Activated CD4-positive, CD25-positive, alpha-beta regulatory T cell treated with anti-CD3 and anti-CD28 coated beads, Interleukin-2, amount 50 U/mL, for 16 hours (primary cell): ENCODE data around the gene SLC44A1.

Source experiments
- DNase-seq: peaks from one replicate; pipeline ENCODE4 v3.0.0-alpha.2; 2020; ENCODE audit warnings: low read depth, low spot score

SLC44A1 gene

GRCh38 chr9:105431424-105432246, 187.2 kb downstream of the SLC44A1 start:
- no peak for DNase-seq

DNA sequence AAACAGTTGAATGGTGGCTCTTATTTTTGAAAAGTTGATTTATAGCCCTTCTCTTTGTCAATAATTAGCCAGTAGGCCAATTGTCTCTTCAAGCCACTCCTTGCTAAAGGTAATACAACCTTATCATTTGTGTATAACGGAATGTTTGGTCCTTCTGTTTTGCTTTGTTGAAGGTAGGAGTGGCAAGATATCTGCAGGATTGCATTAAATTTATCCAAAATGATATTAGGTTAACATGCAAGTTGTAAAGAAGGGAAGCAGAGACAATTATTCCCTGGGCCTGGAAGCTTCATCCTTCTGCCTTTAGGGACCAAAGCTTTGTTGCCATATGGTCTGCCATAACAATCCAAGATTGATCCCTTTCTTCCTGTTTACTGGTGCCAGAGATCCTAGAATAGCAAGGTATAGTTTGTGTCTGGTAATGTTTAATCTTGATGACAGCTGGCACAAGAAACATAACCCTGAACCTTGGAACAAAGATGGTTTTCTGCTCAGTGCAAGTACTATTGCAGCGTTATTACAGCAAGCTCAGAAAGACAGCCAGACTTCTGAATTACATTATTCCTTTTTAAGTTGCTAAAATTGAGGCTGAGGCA, 187.9 kb downstream of the SLC44A1 start:
- no peak for DNase-seq

GRCh38 chr9:105435453-105435852, 191.0 kb downstream of the SLC44A1 start:
- no peak for DNase-seq

- DNase-seq: no peak
Measured at GRCh38 chr9:105436783-105437182, 192.3 kb downstream of the SLC44A1 start.

DNA sequence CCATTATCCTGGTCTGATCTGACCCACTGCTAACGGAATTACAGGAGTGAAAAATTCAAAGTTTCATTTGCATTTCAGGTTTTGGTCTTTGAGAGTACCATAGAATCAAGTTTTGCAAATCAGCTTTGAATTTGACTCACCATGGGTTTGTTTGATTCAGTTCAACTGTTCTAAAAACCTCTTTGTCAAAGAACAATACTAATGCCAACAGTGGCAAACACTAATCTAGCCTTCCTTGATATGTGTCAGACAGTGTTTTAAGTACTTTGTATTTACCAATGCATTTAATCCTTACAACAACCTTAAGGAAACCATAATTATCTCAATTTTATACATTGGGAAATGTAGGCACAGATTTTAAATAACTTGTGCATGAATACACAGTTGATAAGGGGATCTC, 193.3 kb downstream of the SLC44A1 start:
- no peak for DNase-seq

DNA sequence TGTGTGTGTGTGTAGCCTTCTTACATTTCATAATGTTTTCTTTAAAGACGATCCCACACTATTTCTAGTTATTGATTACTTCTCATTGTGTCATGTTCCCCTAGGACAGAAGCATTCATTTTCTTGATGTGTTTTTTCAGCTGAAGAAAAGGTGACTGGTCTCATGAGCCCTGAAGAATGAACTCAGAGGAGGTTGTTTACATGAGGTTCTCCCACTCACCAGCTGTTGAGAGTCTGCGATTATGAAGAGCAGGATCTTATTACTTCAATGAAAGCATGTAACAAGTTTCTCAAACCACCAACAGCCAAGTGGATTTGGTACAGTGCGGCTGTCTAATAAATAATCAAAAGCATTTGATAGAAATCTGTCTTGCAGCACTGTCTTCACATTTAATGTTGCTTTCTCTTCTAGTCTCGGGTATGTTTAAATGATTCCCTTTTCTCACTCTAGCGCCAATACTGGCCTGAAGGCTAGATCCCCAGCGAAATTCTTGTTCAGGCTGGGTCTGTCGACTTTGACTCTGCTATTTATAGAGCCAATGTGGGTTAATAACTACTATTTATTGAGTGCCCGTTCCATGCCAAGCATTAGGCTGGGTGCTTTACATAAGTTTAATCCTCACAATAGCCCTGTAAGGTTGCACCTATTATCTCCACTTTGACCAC, 193.8 kb downstream of the SLC44A1 start:
- no peak for DNase-seq

DNA sequence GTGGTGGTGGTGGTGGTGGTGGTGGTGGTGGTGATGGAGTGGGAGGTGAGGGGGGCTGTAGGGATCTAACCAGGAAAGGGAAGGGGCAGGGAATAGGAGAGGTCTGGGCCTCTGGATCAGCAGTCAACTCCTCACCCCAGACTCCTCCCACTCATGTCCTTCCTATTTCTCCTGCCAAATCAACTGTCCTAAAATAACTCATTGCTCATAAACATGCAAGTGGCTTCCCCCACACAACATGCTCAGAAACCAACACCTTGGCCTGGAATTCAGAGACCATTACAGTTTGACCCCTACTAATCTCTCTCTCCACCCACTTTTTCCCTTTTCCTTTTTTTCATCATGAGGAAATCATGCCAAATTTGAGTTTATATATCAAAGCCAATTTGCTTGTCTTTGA, 195.0 kb downstream of the SLC44A1 start:
- no peak for DNase-seq

GRCh38 chr9:105441616-105442160, 197.2 kb downstream of the SLC44A1 start:
- DNase-seq: no peak

DNA sequence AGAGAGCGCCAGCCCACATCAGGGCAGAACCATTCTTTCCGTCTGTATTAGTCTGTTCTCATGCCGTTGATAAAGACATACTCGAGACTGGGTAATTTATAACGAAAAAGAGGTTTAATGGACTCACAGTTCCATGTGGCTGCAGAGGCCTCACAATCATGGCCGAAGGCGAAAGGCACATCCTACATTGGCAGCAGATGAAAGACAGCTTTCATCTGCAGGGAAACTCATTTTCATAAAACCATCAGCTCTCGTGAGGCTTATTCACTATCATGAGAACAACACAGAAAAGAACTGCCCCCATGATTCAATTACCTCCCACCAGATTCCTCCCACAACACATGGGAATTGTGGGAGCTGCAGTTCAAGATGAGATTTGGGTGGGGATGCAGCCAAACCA, 198.7 kb downstream of the SLC44A1 start:
- no peak for DNase-seq

DNA sequence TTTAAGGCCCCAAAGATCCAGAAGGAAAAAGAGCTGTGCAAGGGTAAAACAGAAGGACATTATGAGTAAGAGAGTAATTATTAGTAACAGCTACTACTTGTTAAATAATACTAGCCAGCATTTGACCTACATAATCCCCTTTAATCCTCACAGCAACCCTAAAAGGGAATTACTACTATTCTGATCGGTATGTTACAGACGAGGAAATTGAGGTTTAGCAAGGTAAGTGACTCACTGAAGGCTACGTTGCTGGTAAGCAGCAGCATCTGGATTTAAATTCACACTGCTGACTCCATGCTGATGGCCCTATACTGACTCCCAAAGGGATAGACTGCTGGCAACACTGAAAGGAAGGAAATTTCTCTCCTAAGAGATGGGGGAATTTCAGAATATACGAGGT, 199.7 kb downstream of the SLC44A1 start:
- no peak for DNase-seq

GRCh38 chr9:105445203-105445881, 200.9 kb downstream of the SLC44A1 start:
- no peak for DNase-seq

DNA sequence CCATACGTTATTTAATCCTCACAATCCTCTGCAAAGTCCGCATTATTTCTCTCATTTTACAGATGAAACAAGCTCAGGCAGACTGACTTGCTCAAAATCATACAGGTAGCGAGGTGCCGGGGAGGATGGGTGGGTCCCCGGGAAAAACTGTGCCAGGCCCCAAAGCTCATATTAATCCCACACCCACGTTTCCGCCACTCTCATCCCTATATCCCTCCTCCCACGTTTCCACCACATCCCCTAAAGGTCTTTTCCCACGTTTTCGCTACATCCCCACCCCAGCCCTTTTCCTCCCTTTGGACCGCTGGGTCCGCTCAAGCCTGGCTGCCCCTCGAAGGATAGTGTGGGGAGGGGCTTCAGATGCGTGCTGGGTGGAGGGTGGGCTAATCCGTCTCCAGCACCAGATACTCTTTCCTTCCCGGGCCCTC, 202.9 kb downstream of the SLC44A1 start:
- DNase-seq: no peak

- peak; percentile 50 for DNase-seq
Measured at GRCh38 chr9:105447814-105448812, 203.7 kb downstream of the SLC44A1 start, which contains the start of gene FSD1L. Gene FSD1L, plus strand, starts transcription at chr9:105448034. Its CDS starts 187 bp downstream, at chr9:105448221.

DNA sequence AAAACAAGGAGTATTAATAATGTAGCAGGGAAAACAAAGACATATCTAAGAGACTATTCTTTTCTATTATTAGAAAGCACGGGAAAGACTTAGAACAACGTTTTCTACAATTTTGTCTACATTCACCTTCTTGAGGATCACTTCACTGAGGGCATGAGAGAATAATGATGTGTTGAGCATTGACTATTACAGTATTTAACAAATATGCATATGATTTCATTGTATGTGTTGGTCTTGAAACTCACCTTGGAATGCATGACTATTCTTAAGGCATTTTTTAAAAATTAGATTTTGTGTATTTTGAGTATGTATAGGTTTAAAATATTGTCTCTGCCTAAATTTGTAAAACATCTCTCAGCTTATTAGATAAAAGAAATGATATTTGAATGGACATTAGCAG, 204.6 kb downstream of the SLC44A1 start:
- no peak for DNase-seq

DNA sequence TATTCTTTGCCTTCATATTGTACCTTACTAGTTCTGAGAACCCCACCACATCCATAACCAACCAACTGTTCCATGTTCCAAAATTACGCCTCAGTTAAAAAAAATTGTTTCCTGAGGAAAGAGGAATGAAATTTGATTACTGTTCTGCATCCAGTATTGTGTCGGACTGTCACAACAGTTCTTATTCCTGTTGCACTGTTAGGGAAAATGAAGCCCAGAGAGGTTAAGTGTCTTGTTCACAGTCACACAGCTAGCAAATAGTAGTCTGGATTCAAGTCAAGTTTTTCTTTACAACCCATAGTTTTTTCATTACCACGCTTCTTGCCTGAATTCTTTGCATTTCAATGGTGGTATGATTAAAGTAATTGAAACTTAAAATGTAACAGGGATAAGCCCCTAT, 207.7 kb downstream of the SLC44A1 start:
- no peak for DNase-seq

DNA sequence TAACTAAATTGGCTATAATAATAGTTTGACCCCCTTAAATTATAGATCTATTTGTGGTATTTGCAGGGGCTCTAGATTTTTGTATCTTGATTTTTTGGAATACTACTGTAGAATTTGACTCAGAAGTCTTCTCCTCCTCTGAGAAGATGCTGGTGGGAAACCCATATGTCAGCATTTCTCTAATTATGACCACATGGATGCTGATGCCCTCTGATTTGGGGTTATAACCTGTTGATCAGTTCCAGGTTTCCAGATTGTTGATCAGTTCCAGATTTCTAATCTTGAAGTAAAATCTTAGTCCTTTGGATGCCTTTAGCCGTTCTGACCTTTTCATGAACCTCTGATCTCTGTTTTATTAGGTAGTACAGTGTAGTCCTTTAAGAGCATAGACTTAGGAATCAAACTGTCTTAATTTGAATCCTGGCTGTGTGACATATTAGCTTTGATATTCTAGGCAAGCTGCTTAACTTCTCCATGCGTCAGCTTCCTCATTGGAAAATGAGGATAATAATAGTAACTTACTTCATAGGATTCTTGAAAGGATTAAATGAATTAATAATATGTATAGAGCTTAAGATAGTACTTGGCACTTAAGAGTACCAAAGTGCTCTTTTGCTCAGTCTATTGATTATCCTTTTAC, 211.5 kb downstream of the SLC44A1 start:
- DNase-seq: no peak

DNA sequence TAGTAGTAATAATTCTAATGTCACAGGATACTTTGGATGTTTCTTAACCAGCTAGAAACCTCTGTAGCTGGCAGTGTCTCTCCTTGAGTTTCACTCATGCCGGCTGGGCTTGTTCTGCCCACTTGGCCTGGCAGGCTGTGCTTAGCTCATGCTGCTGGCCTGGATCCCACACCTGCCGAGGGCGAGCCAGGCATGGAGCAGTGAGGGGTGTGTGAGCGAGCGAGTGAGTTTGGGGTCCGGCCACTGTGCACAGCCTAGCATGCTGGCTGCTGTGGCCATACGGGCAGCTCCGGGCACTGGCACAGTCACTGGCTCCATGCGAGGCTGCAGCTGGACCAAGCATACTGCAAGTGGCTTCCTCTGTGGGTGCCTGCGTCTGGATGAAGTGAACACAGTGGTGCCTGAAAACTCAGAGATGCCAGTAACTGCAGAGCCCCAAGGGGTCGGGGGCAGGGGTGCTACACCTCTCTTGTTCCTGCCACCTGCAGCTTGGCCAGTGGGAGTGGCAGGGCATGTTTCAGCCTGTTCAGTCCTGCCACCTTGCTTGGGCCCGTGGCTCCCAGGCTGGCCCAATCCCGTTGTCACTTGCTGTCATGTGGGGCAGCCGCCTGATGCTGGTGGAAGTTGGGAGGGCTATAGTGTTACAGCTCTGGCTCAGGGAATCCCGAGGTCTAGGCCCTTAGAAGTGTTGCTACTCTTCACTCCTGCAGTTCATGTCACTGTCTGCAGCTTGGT, 213.3 kb downstream of the SLC44A1 start:
- no peak for DNase-seq

DNA sequence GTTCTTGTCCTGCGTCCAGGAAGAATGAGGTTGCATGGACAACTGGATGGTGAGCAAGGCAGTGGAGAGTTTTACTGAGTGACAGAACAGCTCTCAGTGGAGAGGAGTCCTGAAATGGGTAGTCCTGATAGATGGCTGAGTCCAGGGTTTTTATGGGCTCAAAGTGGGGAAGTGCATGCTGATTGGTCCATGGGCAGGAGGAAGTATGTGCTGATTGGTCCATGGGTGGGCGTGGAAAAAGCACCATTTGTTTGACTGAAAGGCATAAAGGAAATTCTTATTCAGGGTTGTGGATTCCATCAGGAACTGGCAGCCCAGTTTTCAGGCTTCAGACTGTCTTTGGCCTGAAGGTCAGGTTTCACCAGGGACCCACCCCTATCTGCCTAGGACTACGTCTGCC, 214.0 kb downstream of the SLC44A1 start:
- no peak for DNase-seq

GRCh38 chr9:105459336-105459735, 214.9 kb downstream of the SLC44A1 start:
- DNase-seq: no peak
